ENCODE data around the gene ZBTB20.

GRCh38 chr3:115071601-115072000, 75.5 kb downstream of the ZBTB20 start:
- TF ChIP-seq CTCF (IDR thresholded peaks at IDR 0.05) (no peak), EP300 (IDR thresholded peaks at IDR 0.05) (no peak)

Data from esophagus muscularis mucosa (tissue), 3 donors.